HG02885 (cell line): ENCODE results near the gene PIAS3.
"Not testable (repeated sequence)": the region's sequence is repeated elsewhere in the genome, so short reads cannot be mapped to it uniquely, and the experiment has no call there.

ENCODE experiments used
- ATAC-seq: cut with Tn5 transposase; IDR thresholded peaks from one replicate; pipeline ENCODE4 v1.9.1; 2021; ENCODE audit warnings: mild to moderate bottlenecking; ENCODE audit not compliant: unreplicated experiment, poor library complexity

PIAS3 gene

DNA sequence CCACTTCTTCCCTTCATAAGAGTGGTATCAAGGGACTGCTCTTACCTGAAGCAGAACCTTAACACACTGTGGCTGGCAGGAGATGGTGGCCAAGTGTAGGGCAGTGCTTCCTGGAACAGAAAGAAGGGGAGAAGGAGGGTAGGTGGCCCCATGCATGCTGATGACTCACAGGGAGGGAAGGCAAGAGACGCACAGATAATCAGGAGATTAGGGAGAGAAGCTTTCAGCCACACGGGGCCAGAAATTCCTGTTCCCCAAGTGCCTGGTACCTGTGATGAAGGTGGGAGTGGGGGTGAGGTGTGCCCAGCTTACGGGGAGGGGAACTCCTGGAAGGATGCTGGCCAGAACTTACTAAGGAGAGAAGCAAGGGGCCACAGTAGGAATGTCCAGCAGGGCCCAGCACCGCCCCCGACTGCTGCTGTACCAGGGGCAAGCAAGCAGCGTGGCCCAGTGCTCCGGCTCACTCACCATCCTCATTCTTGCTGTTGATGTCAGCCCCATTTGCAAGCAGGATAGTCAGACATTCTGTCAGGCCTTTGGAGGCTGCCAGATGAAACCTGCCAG, 19.1 kb upstream of the PIAS3 start:
- no peak for ATAC-seq

DNA sequence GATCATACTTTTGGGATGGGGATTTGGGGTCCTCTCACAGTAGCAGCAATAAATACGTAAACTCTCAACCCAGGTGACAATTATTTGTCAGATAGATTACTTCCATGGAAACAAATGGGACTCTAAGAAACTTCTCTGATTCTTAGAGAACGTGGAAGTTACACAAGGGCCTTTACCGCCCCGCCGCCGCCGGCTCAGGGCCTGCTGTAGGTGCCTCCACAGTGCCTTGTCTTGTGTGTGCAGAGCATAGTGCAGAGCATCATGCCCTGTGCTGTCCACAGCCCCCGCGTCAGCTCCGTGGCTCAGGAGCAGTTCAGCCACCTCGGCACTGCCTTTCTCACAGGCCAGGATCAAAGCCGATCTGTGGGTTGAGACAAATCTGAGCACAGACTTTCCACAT, 15.8 kb upstream of the PIAS3 start:
- ATAC-seq = no peak

DNA sequence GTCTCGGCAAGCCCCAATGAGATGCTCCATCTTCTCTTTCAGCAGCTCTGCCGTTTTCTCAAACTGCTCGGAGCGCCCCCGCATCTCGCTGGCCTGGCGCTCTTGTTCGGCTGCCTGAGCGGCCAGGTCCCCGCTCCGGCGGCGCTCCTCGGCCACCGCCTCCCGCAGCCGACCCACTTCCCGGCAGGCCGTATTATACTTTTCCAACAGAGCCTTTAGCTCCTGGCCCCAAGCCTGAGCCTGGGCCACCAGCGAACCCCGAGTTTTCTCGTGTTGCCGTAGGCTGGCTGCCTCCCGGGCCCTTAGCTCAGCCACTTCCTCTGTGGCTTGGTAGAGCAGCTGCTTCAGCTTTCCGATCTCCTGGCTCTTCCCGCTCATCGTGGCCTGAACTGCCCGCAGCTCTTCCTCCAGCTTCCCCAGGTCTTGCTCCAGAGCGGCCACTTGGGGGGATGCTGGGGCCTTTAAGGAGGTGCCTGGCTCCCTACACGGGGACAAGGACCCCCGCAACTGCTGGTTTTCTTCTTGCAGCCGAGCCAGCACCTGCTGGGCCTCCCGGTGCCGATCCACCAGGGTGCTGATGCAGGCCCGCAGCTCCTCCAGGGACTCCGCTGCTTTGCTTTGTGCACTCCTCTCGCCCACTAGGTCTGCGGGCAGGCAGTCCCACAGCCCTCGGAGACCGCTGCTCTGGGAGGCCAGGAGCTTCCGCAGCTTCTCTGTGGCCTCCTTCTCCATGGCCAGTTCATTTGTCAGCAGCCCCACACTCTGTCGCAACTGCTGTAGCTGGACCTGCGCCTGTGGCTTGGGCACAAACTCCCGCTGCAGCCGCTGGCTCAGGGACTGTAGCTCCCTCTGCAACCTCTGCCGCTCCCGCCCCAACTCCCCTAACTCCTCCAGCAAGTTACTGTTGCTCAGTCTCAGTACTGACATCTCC, 13.4 kb upstream of the PIAS3 start:
- no peak for ATAC-seq

DNA sequence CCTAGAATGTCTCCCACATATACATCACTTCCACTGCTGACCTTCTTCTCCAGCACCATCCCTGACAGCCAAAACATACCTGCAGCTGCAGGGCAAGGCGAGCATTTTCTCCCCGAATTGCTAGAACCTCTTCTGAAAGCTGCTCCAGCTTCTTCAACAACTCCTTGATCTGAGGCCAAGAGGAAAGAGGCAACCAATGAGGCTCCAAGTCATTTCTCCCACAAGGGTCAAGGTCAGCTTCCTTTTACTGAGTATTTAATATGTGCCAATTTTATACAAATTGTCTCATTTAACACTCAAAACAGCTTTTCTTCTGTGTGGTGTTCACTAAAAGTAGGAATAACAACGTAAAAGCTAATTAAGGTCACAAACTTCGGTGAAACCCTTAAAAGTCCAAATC, 9.4 kb upstream of the PIAS3 start:
- ATAC-seq = no peak

DNA sequence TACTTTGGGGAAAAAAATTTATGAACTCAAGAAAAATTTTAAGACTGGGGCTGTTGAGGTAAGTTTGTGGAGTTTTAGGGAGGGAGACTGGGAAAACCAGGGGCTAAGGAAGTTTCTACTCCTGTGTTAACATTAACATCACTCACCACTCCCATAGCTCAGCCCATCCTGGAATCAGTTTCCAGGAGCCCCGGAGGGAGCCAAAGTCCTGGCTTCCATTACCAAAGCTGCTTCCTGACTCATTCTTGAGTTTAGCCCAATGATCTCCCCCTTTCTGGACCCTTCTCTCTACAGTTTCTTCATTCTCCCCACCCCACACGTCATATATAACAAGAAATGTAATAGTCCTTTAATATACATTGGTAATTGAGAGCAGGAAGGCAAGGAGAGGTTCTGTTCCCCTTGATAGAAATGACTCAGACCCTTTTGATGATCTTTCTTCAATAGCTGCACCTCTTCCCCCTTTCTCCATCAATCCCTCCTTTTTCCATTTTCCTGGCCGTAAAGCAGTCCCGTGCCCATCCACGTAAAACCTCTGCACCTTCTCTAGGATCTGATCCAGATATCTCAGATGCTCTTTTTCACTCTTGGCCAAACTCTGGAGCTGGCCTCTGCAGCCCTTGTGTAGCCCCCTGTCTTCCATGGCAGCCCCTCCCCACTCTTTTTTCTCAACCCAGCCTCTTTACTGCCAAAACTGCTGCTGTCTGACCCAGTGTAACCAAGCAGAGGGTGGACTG, 4.6 kb upstream of the PIAS3 start:
- ATAC-seq = no peak

DNA sequence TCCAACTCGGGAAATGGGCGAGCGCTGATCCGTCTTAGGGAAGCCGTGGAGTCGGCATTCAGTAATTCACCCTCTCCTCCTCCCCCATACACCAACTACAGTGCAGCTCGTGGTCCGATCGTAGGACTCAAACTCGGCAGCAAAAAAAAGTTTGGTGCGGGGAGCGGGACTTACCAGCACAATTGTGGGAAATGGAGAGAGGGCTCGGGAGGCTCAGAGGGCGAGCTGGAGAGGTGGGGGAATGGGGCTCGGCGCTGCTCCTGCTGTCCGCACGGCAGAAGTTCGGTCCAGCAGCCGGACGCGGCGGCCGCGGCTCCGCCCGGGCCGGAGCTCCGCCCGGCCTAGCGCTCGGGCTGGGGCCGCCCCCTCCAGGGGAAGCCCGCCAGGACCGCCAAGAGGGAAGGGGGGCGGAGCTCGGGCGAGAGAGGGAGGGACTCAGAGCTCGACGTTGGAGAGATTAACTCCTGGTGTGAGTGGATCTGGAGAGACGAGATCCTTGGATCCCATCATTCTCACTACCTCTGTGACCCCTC, 676 bp upstream of the PIAS3 start:
- peak; percentile 74 for ATAC-seq

DNA sequence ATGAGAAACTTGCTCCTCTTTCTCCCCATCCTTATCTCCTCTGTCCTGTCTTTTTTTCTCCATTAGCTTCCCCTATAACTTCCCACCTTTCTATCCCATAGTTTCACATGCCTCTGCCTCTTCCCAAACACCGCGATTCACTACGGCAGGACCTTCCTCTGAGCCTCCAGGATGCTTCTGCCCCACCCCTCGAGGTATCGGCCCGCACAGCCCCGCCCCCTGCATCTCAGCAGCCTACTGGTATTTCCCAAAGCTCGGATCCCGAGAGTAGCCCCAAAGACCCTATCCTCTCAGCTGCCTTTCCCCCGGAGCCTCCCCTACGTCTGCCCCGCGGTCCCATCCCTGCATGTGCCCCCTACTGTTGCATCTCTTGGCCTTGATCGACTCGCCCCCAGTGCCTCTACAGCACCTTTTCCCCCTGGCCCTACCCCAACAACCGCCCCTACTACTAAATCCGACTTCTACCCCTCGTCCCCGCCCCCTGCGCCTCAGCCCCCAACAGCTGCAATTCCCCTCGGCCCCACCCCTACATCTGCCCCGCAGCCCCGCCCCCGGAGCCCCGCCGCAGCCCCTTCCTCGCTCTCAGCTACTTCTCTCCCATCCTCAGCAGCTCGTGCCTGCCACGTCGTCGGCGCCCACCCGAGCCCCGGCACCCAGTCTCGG, 512 bp downstream of the PIAS3 start:
- no peak for ATAC-seq

DNA sequence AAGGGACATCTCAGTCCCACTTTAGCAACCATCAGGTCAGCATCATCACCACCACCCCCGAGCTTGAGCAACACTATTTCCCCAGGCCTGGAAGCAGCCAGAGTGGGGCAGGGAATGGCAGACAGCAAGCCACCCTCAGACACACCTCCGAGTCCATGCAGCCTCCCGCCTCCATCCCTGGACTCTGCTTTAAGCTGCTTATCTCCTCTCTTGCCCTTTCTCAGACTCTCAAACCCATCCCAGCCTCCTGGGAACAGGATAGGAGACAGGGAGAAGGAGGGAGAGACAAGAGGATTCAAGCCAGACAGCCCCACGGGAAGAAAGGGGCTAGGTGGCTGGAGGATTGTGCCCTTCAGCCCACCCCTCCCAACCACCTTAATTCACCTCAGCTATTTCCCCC, 1.7 kb downstream of the PIAS3 start:
- no peak for ATAC-seq

DNA sequence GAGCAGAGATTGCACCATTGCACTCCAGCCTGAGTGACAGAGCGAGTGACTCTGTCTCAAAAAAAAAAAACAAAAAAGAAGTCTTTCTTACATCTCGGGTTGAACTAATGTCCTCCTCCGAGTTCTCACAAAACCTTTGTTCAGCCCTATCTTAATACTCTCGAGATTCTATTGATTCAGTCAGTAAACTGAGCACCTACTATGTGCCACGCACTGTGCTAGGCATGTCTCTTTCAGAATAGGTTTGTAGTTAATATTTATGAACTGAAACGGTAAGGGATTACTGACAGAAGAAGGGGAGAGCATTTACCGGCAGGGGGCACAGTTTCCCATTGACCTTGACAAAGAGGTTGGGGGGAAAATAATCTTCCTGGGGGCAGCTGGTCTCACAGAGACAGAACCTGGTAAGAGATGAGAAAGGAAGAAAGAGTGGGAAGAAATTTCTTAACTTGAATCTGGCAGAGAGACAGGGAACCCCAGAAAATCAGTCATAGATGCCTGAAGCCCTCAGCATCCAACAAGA, 3.4 kb downstream of the PIAS3 start:
- ATAC-seq = no peak

DNA sequence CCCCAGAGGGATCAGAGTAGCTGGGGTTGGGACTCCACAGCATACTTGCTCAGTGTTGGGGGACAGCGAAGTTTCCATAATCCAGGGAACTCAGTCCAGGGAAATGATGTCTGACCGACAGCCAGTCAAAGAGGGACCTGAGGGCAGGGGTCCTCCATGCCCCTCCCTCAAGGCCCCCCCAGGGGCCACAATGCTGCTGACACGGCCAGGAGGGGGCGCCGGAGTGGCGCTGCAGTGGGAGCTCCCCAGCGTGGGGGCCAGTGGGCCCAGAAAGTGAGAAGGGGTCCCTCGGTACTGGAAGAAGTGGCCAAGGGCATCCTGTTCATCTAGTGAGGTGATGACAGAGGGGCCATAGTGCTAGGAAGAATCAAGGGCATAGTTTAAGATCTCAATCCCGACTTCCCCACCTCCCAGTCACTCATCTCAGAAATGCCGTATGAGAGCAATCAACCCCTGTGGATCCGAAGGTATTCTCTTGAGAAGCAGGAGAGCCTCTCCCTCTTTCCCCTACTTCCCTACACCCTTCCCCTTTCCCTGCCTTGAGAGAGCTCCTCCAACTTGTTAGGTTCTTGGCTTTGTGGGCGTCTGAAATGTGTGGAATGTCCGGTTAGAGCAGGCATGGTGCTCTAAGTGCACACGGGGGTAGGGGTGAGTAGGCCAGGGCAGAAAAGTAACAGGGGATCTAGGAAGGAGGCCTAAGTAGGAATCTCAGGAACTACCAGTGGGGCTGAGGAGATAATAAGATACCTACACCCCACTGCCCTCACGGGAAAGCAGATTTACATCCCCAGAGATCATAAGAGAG, 9.3 kb downstream of the PIAS3 start:
- no peak for ATAC-seq

DNA sequence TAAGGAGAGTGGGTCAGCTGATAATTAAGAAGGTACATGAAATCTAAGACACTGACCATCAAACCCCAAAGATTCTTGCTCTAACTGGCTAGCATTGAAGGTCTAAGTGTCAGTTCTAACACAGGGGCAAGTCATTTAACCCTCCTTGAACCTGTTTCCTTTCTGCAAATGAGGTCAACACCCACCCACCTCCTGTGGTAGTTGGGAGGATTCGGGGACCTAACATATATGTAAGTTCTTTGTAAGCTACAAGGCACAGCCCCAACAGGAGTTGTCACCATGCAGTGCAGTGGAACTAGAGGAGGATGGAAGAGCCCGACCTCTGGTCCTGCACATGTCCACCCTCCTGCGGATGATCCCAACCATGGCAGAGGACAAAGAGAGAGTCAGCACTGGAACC, 11.1 kb downstream of the PIAS3 start:
- ATAC-seq = no peak

DNA sequence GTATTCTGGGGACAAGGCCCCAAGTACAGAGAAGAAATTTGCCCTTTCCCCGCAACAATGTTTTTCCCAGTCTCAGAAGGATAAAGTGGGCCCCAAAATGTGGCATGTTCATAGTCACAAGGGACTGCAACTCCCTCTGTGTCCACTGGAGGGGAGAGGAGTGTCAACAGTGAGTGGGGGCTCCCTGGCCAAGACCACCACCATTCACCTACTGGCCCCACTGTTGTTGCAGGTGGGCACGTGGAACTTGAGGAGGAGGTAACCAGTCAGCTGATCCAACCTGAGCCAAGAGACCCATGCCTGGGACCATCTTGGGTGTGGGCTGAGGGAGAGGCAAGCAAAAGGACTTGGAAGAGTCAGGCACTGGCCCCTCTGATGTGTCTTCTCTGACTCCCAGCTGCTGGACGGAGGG, 12.7 kb downstream of the PIAS3 start:
- no peak for ATAC-seq

DNA sequence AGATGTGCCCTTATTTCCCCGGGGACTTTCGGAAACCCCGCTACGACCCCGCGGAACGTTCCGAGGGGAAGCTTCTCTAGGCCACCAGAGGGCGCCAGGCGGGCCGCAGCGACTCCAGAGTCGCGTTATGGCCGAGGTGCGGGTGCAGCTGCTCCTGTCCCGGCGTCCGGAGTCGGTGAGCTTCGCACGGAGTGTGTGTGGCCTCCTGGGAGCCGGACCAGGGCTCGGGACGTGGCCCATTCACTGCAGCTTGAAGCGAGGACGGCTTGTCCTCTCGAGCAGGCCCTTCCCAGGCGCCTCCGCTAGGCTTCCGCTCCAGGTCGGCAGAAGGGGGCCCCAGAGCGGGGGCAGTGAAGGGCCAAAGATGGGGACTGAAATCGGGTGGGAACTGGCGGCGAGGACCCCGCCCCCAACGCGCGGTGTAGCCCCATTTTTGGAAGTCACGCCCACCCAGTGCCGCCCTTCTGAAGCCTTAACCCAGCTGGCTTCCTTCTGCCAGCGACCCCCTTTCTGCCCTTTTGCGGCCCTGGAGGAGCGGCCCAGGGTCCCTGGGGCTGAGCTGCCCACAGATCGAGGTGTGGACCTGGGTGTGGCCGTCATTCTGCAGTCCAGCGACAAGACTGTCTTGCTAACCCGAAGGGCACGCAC, 13.2 kb downstream of the PIAS3 start, which contains the start of gene NUDT17:
Gene NUDT17, plus strand, starts transcription at position 117 of the 648 bp plus-strand sequence. Its CDS starts 11 bp downstream, at position 128.
- ATAC-seq = peak; percentile 76

DNA sequence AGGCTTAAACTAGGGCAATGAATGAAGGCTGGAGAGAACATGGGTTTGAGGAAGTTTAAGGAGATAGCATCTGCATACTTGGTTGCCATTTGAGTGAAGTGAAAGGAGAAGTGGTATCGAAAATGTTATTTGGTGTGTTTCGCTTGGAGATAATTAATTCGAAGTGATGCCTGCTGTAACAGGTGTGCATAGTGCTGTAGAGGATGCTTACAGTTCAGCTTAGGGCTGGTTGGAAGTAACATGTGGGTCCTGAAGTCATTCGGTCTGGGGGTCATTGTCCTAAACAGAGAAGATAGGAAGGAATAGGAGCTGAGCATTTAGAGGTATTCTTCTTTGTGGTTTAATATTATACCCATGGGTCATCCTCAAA, 13.8 kb downstream of the PIAS3 start:
- ATAC-seq = peak; percentile 62

DNA sequence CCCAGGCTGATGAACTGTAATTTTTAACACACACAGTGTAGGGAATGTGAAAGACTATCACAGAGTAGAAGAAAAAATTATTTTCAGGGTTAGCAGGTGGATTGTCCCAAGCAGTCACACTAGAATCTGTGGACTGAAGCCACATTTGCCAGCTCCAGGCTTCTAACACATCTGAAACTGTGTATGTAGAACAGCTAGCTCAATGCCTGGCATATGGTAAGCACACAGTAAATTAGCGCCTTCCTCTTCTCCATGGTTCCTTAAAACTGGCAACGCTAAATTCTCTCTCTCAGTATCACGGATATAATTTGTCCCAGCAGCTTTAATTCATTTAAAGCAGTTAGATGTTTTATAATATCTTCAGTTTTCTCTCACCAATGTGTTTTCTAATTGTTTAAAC, 15.8 kb downstream of the PIAS3 start:
- no peak for ATAC-seq

DNA sequence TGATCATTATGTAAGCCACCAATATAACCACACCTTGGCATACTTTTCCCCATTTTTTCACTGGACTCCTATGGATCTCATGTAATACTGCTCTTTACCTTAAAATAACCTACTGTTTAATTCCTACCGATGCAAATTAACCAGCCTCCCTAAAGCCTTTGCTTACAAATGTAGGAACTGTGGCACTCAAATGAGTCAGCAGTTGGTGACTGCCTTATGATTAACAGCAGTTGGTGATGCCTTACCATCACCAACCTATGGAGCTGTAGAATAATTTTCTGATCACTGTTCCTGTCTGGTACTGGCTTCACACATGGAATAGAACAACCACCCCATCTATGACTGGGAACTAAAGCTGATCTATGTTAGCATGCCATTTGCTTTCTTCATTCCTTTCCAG, 21.2 kb downstream of the PIAS3 start:
- ATAC-seq = no peak

DNA sequence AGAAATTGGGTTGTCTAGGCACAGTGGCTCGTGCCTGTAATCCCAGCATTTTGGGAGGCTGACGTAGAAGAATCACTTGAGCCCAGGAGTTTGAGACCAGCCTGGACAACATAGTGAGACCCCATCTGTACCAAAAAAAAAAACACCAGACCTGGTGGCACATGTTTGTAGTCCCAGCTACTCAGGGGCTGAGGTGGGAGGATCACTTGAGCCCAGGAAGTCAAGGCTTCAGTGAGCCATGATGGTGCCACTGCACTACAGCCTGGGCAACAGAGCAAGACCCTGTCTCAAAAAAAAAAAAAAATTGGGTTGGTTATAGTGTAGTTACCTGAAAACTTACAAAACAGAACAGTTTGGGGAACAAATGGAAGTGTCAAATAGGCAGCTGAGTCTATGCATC, 28.1 kb downstream of the PIAS3 start:
- not testable (repeated sequence) for ATAC-seq

DNA sequence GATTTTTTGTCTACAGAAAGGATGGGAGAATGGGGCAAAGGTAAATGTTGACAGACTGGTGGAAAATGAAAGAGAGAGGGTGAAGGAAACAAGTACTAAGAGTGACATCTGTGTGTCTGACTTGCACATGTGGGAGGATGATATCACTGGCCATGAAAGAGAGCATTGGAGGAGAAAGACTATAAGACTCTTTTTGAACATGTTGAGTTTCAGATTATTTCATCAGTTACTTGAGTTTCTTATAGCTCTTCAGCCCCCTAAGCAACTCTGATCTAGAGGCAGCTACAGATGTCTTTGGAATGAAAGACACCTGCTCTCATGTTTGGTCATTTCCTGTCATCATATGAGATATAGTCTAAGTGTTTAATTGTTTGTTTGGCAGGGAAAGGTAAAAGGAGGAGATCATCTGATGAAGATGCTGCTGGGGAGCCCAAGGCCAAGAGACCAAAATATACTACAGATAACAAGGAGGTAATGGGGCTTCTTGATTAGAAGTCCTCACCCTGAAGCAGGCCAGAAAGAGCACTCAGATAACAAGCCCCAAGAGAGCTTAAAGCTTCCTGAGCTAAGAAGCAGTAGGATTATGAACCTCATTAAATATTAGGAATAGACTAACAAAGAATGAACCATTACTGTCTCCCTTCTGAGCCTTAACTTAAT, 30.4 kb downstream of the PIAS3 start:
- no peak for ATAC-seq
